NCI-H345 treated with DMSO at 0.1 percent for 48 hours (cell line): ENCODE results near the gene FGF14.

Source experiments
- DNase-seq: peaks from one replicate; lab custom pipeline; 2025; ENCODE audit not compliant: unreplicated experiment; lab: John Stamatoyannopoulos, UW

FGF14 gene

DNA sequence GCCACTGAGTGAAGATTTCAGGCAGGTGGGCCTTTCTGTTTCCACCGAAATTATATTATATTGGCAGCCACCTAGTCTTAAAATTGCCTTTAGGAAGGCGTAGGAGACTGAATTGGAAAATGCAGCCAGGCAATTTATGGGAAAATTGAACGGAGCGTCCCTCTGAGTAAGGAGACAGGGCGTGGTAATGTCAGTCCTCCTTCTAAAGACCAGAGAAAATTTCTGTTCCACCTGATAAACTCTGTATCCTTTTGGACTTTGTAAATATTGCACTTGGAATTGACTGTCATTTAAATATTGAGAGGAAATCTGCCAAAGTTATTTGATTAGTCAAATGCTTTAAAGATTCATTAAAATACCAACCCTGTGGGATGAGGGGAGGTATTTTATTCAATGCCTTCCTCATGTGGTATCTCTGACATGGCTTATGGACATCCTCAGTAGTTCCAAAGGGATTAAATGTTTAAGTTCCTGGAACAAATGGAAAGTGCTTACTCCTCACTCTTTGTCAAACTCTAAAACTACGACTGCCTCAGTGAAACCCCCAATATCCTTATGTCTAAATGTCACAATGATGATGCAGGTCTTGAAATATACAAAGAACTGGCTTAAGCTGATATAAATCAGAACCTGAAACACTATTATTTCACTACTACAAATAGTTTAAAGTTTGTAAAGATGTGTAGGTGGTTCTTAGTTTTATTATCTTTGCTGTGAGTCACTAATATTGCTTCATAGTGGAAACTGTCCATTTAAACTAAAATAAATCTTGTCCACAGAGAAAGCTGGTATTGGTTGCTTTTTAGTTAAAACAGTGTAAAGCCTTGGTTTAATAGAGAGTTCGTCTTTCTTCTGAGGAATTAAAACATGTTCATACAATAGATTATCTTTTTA lies 203.2 kb downstream of the FGF14 start:
- DNase-seq = no peak

DNA sequence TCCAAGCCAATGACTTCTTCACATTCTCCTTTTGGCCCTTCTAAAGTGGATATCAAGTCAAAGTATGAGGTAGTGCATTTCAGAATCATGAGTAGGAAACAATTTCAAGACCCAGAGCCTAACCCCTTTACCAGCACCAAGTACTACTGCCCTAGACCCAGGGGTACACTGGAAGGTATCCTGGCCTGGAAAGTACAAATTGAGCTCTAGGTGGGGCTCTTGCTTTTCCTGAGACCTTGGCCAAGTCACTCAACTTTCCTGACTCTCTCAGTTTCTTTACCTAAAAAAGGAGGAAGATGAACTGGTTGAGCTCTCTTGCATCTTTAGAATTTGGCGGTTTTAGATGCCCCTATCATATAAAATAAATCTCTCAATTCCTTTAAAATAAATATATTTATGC lies 204.7 kb downstream of the FGF14 start:
- DNase-seq = no peak

DNA sequence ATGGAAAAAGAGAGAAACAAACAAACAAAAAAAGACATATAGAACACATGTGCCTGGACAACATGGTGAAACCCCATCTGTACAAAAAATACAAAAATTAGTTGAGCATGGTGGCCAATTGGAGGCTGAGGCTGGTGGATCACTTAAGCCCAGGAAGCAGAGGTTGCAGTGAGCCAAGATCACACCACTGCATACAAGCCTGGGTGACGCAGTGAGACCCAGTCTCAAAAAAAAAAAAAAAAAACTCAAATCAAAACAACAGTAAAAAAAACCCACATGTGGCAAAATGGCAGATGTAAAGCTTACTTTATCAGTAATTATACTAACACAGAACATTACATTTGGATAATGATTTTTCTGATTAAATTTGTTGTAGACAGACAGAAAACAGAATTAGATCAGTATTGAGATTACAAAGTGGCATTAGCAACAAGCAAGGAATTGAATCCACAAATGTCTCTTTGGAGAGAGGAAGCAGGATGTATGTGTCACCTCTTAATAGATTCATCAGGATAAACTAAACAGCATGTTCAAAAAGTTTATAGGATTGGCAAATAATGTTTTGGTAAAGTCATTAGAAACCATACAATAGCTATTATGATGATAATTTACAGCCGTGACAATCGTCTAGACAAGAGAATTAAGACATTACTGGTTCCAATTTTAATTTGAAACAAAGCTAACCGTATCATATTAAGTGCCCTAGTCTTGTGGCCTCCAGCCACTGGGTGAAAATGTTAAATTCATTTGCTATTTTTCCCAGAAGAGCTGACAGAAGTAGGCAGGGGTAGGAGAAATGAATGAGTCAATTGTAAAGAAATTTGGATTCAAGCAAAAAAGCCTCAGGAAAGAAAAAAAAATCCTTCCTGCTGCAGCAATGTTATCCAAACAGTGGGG lies 206.0 kb downstream of the FGF14 start:
- no peak for DNase-seq

DNA sequence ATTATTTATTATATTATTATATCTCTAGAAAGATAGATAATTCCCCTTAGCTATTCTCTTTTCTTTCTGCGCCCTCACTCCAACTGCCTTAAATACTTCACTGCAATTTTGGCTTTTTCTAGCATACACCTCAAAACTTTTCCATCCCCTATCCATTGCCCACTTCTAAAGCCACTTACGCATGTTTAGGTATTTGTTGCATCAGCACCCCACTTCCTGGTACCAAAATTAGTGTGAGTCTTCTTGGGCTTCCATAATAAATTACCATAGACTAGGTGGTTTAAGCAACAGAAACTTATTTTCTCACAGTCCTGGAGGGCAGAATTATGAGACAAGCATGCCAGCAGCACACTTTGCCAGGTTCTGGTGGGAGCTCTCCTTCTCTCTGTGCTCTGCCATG lies 209.0 kb downstream of the FGF14 start:
- DNase-seq = no peak

DNA sequence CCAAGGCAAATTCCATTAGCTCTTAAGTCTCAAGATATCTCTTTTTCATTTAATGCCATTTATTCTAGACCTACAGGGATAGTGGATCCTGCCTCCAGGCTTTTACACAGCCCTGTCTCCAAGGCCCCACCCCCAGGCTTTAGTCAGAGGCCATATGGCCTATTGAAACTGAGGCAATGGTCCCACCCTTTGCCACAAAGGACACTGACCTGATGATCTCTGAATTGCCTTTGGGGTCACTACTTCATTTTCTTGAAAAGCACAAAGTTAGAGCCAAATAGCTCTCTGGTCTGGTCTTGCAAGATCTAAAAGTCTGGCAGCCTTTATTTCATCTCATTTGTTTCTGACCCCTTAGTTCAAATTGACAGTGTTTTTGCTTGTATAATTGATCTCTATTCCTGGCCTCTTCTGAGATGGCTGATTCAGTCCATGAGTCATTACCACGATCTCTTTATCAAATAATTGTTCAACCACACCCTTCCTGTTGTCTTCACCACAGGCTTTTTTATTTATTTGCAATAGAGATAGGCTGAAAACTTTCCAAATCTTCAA lies 209.8 kb downstream of the FGF14 start:
- no peak for DNase-seq

DNA sequence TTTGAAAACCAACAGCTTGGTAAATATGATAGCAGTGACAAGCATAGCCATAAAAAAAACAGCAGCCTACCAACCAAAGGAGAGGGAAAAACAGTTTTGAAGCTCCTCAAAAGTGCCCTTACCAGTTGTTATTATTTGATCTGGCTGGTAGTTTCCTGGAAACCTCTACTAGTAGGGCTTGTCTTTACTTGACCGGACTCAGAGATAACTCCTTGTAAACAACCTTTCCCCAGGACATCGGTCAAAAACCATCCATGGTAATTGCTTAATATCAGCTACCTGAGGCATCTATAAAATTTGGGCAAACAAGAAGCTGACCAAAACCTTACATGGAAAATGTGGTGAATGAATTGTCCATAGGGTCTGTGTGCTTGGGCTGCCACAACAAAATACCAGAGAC lies 210.9 kb downstream of the FGF14 start:
- DNase-seq = no peak

DNA sequence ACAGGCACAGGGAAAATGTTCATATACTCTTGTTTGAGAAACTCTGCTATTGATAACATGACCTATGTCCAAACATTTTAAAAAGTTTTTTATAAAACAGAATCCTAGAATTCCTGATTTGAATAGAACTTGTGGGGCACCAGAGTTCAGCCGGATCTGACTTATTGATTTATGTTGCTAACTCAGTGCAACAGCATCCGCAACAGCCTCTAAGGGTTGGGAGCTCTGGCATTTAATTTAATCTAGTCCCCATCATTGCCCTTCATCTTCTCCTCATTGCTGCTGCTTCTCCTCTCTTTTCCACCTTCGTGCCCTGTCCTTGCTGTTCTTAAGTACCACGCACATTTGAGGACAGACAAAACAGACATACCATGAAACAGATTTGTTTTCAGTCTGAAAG lies 214.5 kb downstream of the FGF14 start:
- no peak for DNase-seq

DNA sequence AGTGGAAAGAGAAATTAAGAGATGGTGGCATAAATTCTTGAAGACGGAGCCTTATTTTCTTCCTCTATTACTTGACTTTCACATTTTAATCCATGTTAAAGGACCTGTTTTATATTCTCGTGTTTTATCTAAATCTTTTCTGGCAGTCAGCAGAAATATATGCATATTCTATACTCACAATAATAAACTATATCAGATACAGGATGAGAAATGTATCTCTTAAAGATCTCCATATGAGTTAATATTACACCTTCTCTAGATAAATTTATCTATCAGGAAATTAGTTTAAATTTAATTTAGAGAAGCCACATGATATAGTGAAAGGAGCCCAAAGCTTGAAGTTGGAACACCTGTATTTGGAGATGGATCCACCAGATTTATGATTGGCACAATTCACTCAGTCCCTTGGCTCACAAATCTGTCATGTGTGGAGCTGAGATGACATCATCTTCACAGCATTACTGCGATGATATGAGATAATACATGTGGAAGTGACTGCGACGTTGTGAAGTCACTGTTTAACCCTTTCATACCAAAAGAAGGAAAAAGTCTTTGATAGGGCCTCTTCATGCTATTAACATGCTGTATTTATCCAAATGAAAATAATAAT lies 216.4 kb downstream of the FGF14 start:
- no peak for DNase-seq

DNA sequence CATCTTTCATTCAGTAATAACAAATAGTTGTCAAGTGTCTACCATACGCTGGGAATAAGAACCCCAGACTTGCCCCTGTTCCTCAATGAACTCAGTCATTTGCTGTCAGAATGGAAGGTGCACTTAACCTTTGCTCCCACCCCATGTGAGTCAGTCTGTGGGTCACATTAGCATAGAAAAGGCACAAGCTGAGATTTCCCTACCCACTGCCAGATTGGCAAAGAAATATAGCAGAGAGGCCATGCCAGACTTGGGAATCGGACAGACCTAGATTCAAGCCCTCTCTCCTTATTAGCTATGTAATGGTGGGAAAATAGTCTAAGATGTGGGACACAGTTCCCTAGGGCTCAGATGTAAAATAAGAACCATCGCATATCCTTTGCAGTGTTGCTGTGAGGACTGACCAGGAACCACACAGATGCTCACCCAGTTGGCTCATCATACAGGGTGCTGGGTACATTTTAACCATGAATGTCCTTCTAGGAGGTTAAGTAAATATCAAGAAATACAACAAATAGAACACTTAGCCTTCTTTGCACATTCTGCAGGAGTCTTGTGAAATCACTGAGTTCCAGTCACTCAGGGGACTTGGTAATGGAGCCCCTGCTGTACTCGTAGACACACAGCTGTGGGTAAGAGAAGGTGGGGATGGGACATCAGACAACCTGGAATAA lies 218.2 kb downstream of the FGF14 start:
- DNase-seq = no peak

DNA sequence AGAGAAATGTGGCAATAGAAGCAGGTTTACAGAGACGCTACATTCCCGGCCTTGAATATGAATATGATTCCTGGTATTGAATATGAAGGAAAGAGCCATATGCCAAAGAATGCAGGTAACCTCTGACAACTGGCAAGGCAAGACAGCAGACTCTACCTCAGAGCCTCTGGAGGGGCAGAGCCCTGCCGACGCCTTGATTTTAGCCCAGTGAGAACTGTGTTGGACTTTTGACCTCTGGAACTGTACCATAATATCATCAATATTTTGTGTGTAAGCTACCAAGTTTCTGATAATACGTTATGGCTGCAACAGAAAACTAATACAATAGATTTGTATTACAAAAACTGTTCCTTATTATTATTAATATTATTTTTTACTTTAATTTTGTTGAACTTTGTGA lies 219.7 kb downstream of the FGF14 start:
- no peak for DNase-seq

DNA sequence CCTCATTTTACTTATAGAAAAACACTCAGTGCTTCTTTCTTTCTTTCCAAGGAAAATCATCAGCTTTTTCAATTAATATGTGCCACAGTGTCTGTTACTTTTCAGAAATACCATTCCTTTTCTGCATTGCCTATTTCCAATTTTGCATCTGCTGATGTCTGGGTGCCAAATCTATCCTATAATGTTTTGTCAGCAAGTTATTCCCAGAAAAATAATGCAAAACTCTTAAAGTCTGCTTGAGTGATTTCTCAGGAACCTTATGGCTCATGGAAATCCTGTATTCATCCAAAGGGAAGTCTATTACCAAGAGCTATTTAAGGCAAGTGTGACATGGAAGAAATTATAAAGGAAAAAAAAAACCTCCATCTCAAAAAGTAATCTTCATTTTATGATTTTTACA lies 224.4 kb downstream of the FGF14 start:
- DNase-seq = no peak

DNA sequence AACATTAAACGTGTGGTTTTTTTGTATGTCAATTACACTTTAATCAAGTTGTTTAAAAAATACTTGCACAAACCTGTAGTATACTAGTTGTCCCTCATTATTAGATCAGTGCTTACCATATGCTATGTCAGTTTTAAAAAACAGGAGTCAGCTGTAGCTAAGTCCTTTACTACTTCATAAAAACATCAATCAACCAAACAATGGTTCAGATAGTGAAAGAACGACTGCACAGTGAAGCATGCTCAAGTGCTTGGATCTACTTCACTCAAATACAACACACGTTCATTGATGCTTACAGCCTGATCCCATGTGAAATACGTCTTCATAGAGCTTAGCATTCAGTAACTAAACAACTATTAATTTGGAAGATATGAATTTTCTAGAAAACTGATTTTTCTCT lies 225.0 kb downstream of the FGF14 start:
- peak; percentile 56 for DNase-seq

DNA sequence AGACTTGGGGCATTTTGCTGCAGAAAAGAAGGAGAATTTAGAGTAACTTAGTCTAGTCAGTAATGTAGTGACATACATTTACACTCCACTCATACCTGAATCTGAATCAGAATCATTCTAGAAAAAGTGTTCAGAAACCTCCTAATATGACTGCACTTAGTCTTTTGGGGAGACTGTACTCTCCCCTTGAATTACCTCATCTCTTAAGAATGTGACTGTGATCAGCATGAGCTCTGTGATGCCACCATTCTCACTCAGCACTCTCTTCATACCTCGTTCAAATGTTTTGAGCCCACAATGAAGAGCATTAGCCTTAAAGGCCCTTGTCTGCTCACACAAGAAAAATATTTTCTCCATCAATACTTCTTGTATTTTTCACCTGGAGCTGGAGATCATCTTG lies 229.4 kb downstream of the FGF14 start:
- no peak for DNase-seq

DNA sequence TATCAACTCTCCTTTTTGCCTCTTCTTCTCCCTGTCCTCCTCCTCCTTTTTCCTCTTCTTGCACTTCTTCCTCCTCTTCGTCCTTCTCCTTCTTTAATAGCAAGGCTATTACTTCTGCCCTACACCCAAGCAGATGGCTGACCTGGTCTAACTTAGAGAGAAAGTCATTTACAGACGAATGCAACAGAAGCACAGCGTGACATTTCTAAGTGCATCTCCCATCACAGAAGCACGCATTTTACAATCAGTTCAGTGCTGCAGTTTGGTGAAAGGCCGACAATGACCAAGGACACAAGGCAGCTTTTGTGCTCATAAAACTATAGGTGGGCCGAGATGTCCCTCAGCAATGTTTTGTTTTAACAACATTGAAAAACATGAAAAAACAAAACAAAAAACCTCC lies 231.5 kb downstream of the FGF14 start:
- DNase-seq = no peak

DNA sequence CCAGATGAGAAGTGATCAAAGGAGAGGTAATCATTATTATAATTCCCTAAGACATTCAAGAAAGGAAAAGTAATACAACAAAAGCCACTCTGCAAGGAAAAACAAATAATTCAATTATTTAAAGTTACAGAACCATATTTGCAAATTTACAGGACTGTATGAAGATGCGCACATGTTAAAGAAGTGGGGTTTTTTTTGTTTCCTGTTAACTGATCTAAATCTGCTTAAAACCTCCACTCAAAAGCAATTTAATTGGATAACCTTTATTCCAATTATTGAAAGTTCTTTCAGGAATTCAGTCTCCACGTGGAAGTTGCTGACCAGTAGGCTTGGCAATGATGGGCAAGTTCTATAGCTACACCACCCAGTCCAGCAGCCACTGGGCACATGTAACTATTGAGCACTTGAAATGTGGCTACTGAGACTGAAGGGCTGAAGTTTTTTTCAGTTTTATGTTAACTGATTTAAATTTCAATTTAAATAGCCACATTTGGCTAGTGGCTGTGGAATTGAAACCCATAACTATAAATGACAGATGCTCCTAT lies 232.3 kb downstream of the FGF14 start:
- no peak for DNase-seq

DNA sequence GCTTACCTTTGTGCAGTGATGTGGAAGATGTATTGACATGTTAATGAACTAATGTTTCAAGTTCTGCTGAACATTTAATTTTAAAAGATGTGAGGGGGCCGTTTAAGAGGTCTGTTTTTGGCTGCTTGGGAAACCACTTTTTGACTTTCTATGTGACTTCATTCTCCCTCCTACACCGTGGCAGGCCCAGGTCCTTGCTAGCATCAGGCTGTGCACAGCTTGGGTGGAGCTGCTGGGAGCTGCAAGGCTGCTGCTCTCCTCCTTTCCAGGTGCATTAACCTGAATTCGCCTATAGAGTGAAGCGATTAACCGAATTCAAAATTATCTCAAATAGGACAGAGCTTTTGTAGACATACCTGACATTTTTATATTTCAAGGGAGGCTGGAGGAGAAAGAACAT lies 249.1 kb downstream of the FGF14 start:
- no peak for DNase-seq

DNA sequence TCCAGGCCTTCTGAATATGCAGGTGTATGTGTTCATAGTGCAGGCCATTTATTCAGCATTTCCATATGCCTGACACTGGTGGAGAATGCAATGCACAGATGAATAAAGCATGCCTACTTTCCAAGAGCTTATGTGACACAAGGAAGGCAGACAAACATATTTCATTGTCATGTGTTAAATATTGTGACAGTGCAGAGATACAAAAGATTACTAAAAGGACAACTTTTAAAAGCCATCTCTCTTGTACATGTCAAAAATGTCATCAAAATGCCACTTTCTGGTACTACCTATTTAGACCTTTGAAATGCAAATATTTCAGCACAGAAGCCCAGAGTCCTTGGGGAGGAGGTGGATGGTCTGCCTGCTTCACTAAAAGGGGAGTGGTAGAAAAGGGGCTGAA lies 254.5 kb downstream of the FGF14 start:
- no peak for DNase-seq

DNA sequence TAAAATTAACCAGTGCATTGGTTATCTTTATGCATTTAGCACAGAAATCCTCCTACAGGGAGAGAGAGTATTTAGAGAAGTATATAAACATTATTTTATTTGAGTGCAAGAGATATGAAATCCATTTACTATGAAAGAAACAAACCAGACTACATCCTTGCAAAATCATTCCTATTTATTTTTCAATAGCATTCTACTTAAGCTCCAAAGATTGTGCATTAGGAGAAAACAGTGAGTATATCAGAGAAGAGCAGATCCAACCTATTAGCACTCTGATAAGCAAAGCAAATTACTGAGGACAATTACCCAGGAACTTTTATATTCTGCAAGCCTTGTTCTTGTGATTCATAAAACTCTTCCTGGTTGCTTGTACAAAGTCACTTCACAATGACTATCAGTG lies 256.1 kb downstream of the FGF14 start:
- DNase-seq = no peak

DNA sequence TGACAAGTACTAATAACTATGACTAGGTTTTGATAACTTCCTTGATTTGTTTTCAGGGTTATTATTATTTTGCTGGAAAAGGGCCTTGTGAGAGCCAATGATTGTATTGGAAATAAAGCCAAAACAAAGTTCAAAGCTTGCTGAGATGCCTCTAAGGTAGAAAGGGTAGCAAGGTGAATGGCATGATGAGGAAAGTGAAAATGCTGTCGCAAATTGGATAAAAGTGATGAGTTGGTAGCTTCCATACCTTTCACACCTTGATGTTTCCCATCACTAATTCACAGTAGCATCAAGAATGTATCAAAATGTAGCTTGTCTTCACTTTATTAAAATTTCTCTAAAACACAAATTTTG lies 259.4 kb downstream of the FGF14 start:
- no peak for DNase-seq

DNA sequence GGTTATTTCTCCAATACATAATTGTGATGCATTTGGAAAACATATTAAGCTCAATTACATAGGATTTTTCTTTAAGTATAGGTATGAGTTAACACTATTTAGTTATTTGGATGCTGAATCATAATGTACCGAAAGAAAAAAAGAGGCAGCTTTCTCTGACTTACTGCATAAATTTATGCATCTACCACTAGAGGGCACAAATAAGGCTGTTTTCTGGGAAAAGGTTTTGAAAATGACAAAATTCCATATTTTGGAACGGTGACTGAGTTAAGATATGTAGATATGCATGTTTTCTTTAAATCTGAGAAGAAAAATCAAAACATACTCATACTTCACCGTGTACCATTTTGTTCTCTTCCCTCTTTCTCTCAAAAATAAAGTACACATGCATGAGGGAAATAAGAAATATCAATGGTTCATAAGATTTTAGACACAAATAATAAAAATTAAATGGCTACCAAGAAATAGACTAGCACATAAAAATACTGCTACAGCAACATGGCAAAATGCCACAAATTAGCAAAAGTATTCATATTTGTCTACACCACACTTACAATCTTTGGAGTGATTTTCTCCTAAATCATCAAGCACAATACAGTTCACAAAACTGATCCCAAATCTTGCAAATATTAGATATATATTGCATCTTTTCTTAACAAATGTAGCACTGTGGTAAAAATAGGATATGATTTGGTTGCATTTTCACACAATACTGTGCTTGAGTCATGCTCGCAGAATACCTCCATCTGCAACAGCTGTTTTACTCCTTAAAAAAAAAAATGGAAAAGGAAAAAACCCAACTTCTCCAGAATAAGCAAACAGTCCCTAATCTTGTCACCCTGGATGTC lies 260.0 kb downstream of the FGF14 start:
- DNase-seq = no peak
